NCI-H128 (cell line): ENCODE measurements around the gene FAM227B.

Experiments used
- DNase-seq: peaks from one replicate; lab custom pipeline; 2025; ENCODE audit not compliant: unreplicated experiment; lab: John Stamatoyannopoulos, UW

Gene FAM227B

DNA sequence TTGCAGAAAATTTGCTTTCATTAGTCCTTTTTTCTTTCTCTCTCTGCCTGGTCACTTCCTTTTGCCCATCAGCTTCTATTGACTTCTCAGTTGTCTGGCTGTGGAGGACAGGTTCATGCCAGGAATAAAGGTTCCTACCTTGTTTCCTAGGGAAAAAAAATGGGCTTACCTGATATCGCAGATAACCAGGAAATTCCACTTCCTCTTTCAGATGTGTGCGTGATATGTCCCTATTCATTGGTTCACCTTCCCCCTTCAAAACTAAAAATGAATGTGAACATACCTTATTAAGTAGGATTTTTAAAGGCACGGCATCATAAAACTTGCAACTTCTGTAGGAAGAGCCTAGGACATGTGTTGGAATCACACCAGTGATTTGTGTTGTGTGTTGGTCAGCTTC is 317.6 kb downstream of the FAM227B start:
- DNase-seq: no peak

DNA sequence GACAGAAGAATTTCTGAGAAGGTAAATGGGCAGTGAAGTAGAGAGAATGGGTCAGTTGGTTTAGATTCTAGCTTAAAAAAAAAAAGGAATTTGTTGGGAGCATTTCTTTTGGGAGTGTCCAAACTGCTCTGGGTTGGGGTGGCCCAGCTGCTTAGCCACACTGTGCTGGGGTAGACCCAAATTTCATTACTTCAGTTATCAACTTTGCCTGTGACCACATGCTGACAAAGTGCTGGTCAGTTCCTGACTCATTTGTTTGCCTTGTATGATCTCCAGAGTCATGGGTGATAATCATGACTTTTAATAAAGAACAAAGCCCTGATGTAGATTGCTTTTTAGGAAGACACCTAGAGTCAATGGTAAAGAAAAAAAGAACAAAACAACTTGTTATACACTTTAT is 319.1 kb downstream of the FAM227B start:
- no peak for DNase-seq

DNA sequence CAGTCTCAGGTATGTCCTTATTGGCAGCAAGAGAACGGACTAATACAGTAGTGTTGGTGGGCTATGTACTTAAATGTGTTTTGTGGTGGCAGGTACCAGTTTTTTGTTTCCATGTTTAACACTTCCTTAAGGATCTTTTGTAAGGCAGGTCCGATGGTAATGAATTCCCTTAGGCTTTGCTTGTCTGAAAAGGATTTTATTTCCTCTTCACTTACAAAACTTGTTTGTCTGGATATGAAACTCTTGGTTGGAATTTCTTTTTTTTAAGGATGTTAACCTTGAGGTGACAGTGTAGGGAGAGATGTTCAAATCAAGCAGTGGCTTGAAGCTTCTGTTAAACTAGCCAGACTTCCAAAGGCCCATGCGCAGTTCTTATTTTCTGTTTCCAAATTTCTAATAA is 319.8 kb downstream of the FAM227B start:
- DNase-seq: no peak

DNA sequence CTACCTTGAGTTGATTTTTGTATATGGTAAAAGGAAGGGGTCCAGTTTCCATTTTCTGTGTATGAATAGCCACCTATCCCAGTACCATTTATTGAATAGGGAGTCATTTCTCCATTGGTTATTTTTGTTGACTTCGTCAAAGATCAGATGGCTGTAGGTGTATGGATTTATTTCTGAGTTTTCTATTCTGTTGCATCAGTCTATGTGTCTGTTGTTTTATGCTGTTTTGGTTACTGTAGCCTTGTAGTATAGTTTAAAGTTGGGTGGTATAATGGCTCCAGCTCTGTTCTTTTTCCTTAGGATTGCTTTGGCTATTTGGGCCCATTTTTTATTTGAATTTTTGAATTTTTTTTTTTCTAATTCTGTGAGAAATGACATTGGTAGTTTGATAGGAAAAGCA is 323.0 kb downstream of the FAM227B start:
- no peak for DNase-seq

DNA sequence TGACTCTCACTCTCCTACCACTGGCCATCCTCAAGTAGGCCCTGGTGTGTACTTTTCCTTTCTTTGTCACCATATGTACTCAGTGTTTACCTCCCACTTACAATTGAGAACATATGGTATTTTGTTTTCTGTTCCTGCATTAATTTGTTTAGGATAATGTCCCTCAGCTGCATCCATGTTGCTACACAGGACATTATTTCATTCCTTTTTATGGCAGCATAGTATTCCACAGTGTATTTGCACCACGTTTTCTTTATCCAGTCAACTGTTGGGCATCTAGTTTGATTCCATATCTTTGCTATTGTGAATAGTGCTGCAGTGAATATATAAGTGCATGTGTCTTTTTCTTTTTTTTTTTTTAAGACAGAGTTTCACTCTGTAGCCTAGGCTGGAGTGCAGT is 324.4 kb downstream of the FAM227B start:
- DNase-seq: no peak

DNA sequence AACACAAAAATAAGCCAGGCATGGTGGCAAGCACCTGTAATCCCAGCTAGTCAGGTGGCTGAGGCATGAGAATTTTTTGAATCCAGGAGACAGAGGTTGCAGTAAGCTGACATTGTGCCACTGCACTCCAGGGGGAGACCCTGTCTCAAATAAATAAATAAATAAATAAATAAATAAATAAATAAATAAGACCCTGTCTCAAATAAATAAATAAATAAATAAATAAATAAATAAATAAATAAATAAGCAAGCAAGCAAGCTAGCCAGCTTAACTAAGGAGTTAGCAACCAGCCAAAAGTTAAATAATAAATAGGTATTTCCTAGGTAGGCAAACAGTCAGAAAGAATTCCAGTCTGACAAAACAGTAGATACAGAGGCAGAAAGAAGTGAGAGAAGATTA is 326.7 kb downstream of the FAM227B start:
- DNase-seq: no peak

DNA sequence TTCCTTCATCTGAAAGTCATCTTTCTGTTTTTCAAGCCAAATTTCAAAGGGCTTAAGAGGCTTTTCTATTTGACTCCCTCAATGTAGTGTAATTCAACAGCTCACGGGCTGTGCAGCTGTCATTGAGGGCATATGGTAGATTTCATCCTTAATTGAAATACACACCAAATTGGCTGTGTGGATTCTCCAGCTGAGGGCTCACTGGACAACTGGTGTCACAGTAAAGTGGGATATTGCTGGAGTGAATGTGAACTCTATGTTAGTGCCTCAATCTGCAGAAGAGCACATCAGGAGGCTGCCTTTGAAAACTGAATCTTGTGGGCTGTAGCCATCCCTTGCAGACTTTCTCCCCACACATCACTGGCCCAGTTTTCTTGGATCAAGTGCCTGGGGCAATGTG is 330.4 kb downstream of the FAM227B start:
- no peak for DNase-seq

DNA sequence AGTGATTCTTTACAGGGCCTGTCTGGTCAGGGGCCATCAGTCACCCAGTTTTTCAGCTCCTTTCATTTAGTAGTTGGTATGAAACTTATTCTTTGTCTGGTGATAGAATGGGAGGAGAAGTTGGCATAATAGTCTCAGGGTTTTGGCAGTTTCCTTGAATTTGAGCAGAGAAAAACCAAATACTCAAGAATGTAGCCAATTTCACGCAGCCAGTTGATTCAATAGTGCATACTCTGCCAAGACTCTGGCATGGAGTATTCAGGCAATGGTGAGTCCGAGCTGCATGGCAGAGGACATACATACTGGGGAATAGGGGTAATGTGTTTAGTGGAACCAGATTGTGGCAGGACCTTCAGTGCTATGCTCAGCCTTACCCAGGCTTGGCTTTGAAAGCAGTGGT is 332.2 kb downstream of the FAM227B start:
- no peak for DNase-seq

DNA sequence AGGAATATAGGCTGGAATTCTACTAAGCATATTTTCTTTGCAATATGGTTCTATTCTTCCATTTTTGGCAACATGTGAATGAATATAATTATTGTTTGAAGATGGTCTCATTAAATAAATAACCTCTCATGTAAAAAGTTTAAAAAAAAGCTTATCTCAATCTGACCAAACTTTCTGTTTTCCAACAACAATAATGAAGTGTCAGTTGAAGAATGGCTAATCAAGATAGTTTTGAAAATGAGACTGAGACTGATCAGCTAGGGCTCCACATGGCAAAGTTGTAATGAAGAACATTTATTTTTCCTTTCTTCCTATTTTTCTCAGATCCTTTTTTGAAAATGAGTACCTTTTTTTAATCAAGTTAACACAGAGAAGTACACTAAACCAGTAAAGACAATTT is 333.1 kb downstream of the FAM227B start:
- DNase-seq: no peak

DNA sequence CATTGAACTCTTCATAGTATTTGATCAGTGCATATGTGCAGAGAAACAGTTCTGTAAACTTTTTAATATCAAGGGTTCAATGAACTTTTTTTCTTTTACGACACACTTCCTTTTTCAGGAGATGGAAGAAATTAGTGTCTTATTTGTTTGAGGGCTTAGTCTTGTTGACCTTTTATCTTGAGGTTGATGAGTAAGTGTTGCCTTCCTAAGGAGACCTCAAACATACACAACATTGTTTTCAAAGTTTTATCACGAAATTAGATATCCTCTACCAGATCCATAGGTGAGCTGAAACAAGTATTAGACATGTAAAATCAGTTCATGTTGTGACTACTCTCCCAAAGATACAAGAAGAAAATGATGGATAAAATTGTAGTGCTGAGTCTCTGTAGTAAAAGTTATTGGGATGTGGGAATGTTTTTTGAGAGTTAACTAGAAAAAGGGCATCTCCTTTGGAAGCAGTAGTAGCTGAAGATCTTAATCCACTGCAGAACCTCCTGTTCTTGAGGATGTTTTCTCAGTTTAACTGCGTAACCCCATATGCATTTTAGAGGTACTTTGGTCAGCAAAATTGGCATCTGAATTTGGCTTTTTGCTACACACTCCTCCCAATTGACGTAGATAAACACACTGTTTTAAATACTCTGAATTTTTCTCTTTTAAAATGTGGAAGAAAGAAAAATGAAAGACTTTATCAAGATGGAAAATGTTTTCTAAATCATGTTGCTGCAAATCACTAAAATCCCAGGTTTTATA is 333.8 kb downstream of the FAM227B start:
- DNase-seq: no peak

DNA sequence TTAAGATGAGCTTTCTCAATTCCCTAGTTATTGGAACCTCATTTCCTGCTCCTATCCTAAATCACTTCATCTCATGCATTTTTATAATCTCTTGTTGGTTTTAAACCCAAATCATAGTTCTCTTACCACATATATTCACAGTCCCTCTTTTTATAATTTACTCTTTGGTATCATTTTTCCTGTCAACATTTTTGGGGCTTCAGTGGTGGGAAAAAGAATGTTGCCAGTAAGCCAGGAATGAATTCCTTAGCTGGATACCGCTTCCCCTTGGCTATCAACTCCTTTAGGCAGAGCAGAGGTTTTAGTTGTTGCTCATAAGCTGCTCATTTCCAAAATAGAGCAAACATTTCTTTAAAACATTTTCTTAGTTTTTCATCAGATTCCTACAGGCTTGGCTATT is 338.3 kb downstream of the FAM227B start:
- no peak for DNase-seq

DNA sequence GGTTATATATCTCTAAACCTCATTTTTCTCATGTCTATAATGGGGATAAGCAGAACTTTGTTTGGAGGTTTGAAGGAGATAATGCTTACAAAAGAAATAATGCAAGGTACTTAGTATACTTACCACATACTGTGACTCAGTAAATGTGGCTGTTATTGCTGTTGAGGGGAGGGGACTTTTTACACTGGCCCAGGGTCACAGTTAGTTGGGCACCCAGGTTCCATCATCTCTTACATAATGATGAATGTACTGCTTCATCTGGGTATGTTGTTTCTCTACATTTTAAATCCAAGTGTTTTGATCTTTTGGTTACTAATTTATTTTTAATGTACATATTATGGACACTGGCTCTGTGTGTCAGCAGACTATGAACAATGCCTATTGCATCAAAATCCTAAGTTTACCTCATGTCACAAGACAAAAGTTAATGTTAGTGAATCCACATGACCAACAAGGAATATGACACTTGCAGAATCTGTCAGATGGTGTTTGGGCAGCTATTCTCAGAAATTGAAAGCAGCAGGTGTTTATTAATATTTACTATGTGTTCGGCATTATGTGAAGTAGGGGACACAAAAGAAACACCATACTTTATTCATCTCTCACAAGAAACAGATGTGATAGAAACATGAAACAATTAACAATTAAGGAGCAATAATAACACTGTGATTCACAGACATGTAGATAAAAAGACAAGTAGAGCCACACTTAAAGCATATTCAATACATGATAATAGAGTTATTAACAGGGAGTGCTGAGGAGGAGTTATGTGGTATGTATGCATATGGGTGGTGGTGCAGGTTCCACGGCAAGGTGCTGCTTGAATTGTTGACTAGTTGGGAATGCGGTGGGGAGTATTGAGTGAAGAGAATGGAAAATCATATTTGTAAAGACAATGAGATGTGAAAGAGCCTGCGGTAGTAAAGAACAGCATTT is 340.8 kb downstream of the FAM227B start:
- no peak for DNase-seq

DNA sequence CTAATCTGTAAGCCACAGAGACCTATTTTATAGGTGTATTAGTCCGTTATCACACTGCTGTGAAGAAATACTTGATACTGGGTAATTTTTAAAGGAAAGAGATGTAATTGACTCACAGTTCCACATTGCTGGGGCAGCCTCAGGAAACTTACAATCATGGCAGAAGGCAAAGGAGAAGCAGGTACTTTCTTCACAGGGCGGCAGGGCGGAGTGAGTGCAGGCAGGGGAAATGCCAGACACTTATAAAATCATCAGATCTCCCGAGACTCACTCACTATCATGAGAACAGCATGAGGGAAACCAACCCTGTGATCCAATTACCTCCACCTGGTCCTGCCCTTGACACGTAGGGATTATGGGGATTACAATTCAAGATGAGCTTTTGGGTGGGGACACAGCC is 341.9 kb downstream of the FAM227B start:
- no peak for DNase-seq
